ENCODE results near the gene CCDC8.

CCDC8 gene

DNA sequence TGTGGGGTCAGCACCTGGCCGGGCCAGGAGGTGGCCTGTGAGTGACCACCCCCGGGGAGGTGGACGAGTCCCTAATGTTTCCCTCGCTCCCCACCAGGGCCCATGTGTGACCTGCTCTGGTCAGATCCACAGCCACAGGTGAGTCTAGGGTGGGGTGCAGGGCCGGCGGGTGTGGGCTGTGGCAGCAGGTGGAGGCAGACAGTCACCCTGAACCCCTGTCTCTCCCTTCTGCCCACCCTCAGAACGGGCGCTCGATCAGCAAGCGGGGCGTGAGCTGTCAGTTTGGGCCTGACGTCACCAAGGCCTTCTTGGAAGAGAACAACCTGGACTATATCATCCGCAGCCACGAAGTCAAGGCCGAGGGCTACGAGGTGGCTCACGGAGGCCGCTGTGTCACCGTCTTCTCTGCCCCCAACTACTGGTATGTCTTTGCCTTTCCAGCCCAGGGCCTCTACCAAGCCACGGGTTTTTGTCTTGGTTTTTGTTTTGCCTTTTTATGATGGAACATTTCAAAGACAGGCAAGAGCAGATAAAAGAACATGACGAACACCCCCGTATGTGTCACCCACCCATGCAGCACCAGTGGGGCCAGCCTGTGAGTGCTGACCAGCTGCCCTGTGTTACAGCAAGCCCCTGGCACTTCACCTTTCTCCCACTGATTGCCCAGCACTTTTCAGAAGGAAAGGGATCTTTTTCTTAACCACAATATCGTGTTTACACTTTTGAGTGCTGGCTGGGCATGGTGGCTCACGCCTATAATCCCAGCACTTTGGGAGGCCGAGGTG, 24.9 kb downstream of the CCDC8 start:
- Histone ChIP-seq H3K27ac (ENCODE audit: low read depth, low read length) (no peak overlapping the region), H3K9me3 (ENCODE audit: control insufficient read depth, insufficient read depth, low read depth, low read length) (0 out of 2 replicates have a peak, but pooled peaks cover 3% of the 10 kb centered on the region), H3K27me3 (ENCODE audit: control insufficient read depth, insufficient read depth, low read length) (no peaks in the 10 kb centered on the region), H3K36me3 (ENCODE audit: control insufficient read depth, insufficient read depth, low read length) (peaks cover 86% of the 10 kb centered on the region), H3K4me3 (ENCODE audit: low read depth, low read length) (no peak overlapping the region), H3K9ac (ENCODE audit: low read length) (no peak overlapping the region), H3K4me1 (ENCODE audit: control insufficient read depth, insufficient read depth, low read length) (peaks cover 9% of the 10 kb centered on the region)

DNA sequence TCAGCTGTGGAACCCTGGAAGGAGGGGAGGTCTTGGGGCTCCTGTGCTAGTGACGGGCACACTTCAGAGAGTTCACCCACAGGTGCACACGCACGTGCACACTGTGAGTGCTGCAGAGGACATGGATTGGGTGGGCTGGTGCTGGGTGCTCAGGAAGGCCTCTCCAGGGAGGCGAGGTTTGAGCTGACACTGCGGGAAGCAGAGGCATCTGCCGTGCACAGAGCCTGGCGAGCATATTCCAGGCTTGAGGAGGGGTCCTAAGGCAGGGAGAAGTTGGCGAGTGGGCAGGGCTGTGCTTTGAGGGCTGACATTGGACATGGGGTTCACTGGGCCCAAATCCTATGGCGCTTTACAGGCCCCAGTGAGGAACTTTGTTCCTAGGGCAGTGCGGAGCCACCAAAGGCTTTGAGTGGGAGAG, 25.6 kb downstream of the CCDC8 start:
- H3K4me3 ChIP-seq (ENCODE audit: low read depth, low read length), result no peak overlapping the region
- 0 out of 2 replicates have a peak, but pooled peaks cover 3% of the 10 kb centered on the region for H3K9me3 ChIP-seq (ENCODE audit: control insufficient read depth, insufficient read depth, low read depth, low read length)
- no peak overlapping the region for H3K9ac ChIP-seq (ENCODE audit: low read length)
- no peaks in the 10 kb centered on the region for H3K27me3 ChIP-seq (ENCODE audit: control insufficient read depth, insufficient read depth, low read length)
- H3K4me1 ChIP-seq (ENCODE audit: control insufficient read depth, insufficient read depth, low read length), result peaks cover 9% of the 10 kb centered on the region
- peaks cover 89% of the 10 kb centered on the region for H3K36me3 ChIP-seq (ENCODE audit: control insufficient read depth, insufficient read depth, low read length)
- no peak overlapping the region for H3K27ac ChIP-seq (ENCODE audit: low read depth, low read length)

DNA sequence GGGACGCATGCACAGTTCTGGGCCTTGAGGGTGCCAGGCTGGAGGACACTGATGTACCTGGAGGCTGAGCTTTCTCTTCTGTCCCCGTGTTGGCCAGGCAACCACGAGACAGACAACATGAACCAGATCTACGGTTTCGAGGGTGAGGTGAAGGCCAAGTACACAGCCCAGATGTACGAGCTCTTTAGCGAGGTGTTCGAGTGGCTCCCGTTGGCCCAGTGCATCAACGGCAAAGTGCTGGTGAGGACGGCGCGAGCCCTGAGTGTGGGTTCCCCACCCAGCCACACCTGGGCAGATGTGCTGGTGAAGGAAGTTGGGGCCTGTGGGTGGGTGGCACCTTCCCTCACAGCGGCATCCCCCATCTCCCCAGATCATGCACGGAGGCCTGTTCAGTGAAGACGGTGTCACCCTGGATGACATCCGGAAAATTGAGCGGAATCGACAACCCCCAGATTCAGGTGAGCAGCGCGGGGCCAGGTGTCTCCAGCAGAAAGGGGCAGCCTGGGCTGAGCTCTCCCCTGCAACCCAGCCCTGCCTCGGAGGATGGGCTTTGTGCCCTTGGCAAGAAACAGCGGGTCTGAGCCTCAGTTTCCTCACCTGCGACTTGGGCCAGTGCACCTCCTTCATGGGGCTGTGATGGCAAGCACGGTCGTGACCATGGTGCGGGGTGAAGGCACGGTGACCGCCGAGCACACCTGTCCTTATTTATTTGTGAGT, 26.2 kb downstream of the CCDC8 start:
- H3K36me3 ChIP-seq (ENCODE audit: control insufficient read depth, insufficient read depth, low read length), result peaks cover 89% of the 10 kb centered on the region
- peaks cover 5% of the 10 kb centered on the region for H3K4me1 ChIP-seq (ENCODE audit: control insufficient read depth, insufficient read depth, low read length)
- H3K9ac ChIP-seq (ENCODE audit: low read length), result no peak overlapping the region
- 0 out of 2 replicates have a peak, but pooled peaks cover 3% of the 10 kb centered on the region for H3K9me3 ChIP-seq (ENCODE audit: control insufficient read depth, insufficient read depth, low read depth, low read length)
- H3K27ac ChIP-seq (ENCODE audit: low read depth, low read length), result no peak overlapping the region
- H3K27me3 ChIP-seq (ENCODE audit: control insufficient read depth, insufficient read depth, low read length), result no peaks in the 10 kb centered on the region
- no peak overlapping the region for H3K4me3 ChIP-seq (ENCODE audit: low read depth, low read length)

DNA sequence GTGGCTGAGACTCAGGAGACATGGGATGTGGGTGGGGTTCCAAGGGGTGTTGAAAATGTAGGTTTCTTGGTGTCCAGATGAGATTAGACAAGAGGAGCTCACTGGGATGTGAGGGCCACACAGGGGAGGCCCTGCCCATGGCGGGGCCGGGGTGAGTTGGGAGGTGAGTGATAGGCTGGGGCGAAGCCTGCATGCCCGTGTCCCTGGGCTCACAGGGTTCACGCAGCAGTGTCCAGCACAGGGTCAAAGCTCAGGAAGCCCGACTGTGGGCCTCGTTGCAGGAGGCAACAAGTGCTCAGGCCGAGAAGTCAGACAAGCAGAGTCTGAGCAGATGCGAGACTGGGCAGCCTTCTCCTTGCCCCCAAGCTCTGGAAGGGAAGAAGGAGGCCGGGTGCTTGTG, 27.2 kb downstream of the CCDC8 start:
- Histone ChIP-seq H3K4me1 (ENCODE audit: control insufficient read depth, insufficient read depth, low read length) (no peaks in the 10 kb centered on the region), H3K36me3 (ENCODE audit: control insufficient read depth, insufficient read depth, low read length) (peaks cover 94% of the 10 kb centered on the region), H3K9ac (ENCODE audit: low read length) (no peak overlapping the region), H3K4me3 (ENCODE audit: low read depth, low read length) (no peak overlapping the region), H3K27me3 (ENCODE audit: control insufficient read depth, insufficient read depth, low read length) (no peaks in the 10 kb centered on the region), H3K9me3 (ENCODE audit: control insufficient read depth, insufficient read depth, low read depth, low read length) (0 out of 2 replicates have a peak, but pooled peaks cover 3% of the 10 kb centered on the region), H3K27ac (ENCODE audit: low read depth, low read length) (no peak overlapping the region)

DNA sequence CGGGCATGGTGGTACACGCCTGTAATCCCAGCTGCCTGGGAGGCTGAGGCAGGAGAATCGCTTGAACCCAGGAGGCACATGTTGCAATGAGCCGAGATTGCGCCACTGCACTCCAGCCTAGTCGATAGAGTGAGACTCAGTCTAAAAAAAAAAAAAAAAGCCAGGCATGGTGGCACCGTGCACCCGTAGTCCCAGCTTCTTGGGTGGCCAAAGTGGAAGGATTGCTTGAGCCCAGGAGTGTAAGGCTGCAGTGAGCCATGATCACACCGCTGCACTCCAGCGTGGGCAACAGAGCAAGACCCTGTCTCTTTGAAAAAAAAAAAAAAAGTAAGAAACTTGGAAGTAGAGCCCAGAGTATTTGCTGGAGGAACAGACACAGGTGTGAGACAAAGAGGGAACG, 27.7 kb downstream of the CCDC8 start:
- no peak overlapping the region for H3K9ac ChIP-seq (ENCODE audit: low read length)
- no peaks in the 10 kb centered on the region for H3K27me3 ChIP-seq (ENCODE audit: control insufficient read depth, insufficient read depth, low read length)
- H3K36me3 ChIP-seq (ENCODE audit: control insufficient read depth, insufficient read depth, low read length), result peaks cover 94% of the 10 kb centered on the region

DNA sequence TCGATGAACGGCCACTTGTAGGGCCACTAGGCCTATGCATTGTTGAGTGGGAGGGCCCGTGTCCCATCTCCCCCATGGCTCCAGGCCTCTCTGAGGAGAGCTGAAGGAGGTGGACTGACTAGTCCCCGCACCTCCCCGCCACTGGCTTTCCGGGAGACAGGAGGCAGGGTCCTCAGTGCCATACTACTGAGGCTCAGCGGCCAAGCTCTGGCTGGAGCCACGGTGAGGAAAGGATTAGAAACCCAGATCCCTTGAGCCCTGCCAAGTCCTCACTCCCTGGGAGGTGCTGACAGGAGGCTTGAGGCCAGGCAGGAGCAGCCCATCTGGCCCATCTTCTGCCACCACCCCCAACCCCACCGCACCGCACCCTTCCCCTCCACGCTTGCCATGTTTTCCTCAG, 29.0 kb downstream of the CCDC8 start:
- H3K36me3 ChIP-seq (ENCODE audit: control insufficient read depth, insufficient read depth, low read length), result peaks cover 97% of the 10 kb centered on the region
- H3K27ac ChIP-seq (ENCODE audit: low read depth, low read length), result no peak overlapping the region
- H3K9ac ChIP-seq (ENCODE audit: low read length), result no peak overlapping the region
- H3K9me3 ChIP-seq (ENCODE audit: control insufficient read depth, insufficient read depth, low read depth, low read length), result 0 out of 2 replicates have a peak, but pooled peaks cover under 1% of the 10 kb centered on the region
- H3K27me3 ChIP-seq (ENCODE audit: control insufficient read depth, insufficient read depth, low read length), result no peaks in the 10 kb centered on the region
- H3K4me1 ChIP-seq (ENCODE audit: control insufficient read depth, insufficient read depth, low read length), result no peaks in the 10 kb centered on the region
- H3K4me3 ChIP-seq (ENCODE audit: low read depth, low read length), result no peak overlapping the region

More for the DNA sequence above, 27.7 kb downstream of the CCDC8 start:
- no peak overlapping the region for H3K4me3 ChIP-seq (ENCODE audit: low read depth, low read length)
- no peaks in the 10 kb centered on the region for H3K4me1 ChIP-seq (ENCODE audit: control insufficient read depth, insufficient read depth, low read length)
- no peak overlapping the region for H3K27ac ChIP-seq (ENCODE audit: low read depth, low read length)
- H3K9me3 ChIP-seq (ENCODE audit: control insufficient read depth, insufficient read depth, low read depth, low read length), result 0 out of 2 replicates have a peak, but pooled peaks cover 3% of the 10 kb centered on the region

DNA sequence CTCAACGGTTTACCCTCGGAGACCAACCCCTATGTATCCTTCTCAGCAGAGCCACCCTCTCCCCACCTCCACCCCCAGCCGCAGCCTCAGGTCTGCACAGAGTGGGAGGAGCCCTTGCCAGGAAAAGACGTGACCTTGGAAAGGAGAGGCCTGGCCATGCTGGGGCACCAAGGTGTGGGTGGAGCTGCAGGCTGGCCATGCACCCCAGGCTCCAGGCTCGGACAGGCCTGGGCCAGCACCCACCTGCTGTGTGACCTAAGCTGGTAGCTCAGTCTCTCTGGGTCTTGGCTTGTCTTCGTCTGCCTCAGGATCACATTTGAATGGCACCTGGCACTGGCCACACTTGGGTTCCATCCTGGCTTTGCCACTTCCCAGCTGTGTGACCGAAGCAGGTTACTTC, 29.5 kb downstream of the CCDC8 start:
- Histone ChIP-seq H3K27me3 (ENCODE audit: control insufficient read depth, insufficient read depth, low read length) (no peaks in the 10 kb centered on the region), H3K9ac (ENCODE audit: low read length) (no peak overlapping the region), H3K4me1 (ENCODE audit: control insufficient read depth, insufficient read depth, low read length) (no peaks in the 10 kb centered on the region), H3K36me3 (ENCODE audit: control insufficient read depth, insufficient read depth, low read length) (peaks cover 97% of the 10 kb centered on the region), H3K4me3 (ENCODE audit: low read depth, low read length) (no peak overlapping the region), H3K27ac (ENCODE audit: low read depth, low read length) (no peak overlapping the region), H3K9me3 (ENCODE audit: control insufficient read depth, insufficient read depth, low read depth, low read length) (no peaks in the 10 kb centered on the region)

DNA sequence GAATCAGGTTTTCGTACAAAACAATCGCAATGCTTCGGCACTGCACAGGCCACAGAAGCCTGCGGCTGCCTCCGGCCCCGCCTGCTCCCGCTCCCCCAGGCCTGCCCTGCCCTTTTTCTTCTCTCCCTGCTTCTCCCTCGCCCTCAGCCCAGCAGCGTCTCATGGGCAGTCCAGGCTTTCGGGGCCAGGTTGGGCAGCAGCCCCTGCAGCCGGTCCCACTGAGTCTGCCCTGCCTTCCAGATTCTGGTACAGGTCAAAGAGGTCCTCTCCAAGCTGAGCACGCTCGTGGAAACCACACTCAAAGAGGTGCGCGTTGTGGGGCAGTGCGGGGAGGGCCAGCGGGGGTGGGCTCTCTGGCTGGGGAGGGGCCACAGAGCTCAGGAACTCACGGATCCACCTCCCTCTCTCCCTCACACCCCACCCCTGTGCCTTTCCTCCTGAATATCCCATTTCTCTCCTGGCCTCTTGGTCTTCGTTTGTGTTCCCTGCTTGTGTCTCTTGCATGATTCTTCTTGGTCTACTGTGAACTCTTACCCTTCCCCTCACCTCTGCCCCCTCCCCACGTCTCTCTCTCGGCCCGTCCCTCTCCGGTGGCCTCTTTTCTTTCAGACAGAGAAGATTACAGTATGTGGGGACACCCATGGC, 30.1 kb downstream of the CCDC8 start:
- no peak overlapping the region for H3K4me3 ChIP-seq (ENCODE audit: low read depth, low read length)
- H3K9me3 ChIP-seq (ENCODE audit: control insufficient read depth, insufficient read depth, low read depth, low read length), result no peaks in the 10 kb centered on the region
- peaks cover 95% of the 10 kb centered on the region for H3K36me3 ChIP-seq (ENCODE audit: control insufficient read depth, insufficient read depth, low read length)
- no peaks in the 10 kb centered on the region for H3K4me1 ChIP-seq (ENCODE audit: control insufficient read depth, insufficient read depth, low read length)
- H3K27ac ChIP-seq (ENCODE audit: low read depth, low read length), result no peak overlapping the region
- no peaks in the 10 kb centered on the region for H3K27me3 ChIP-seq (ENCODE audit: control insufficient read depth, insufficient read depth, low read length)
- H3K9ac ChIP-seq (ENCODE audit: low read length), result no peak overlapping the region

DNA sequence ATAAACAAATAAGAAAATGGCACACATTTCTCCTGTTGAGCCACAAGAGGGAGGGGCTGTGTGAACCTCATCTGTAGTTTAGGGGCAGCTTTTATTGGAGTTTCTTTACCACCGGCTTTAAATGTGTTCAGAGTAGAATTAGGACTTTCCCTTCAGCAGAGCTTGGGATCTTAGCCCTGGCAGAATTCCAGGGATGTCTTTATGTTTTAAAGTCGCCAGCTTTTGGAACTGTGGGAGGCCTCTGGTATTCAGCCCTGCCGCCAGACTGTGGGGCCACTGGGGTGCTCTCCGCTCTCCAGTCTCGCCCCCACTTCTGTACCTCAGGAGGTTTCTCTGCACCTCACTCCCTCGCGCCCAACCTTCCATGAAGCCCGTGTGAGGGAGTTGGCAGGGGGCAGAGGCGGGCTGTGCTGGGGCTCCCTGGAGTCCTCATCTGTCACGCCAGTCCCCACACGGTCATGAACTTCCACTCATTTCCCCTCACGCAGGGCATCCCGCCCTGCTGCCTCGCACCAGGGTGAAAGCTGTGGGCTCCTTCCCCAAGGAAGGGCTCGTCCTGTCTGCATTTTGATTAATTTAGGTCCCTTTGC, 31.5 kb downstream of the CCDC8 start:
- Histone ChIP-seq H3K4me1 (ENCODE audit: control insufficient read depth, insufficient read depth, low read length) (no peaks in the 10 kb centered on the region), H3K27ac (ENCODE audit: low read depth, low read length) (no peak overlapping the region), H3K9me3 (ENCODE audit: control insufficient read depth, insufficient read depth, low read depth, low read length) (no peaks in the 10 kb centered on the region), H3K9ac (ENCODE audit: low read length) (no peak overlapping the region), H3K27me3 (ENCODE audit: control insufficient read depth, insufficient read depth, low read length) (no peaks in the 10 kb centered on the region), H3K36me3 (ENCODE audit: control insufficient read depth, insufficient read depth, low read length) (peaks cover 95% of the 10 kb centered on the region), H3K4me3 (ENCODE audit: low read depth, low read length) (no peak overlapping the region)

DNA sequence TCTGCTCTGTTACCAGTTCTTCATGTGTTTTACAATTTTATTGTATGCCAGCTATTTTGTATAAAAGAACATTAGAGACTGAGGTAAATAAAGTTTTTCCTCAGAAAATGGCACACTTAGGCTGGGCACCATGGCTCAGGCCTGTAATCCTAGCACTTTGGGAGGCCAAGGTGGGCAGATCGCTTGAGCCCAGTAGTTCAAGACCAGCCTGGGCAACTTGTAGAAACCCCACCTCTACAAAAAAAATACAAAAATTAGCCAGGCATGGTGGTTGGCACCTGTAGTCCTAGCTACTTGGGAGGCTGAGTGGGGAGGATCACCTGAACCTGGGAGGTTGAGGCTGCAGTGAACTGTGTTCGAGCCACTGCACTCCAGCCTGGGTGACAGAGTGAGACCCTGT, 32.0 kb downstream of the CCDC8 start:
- no peaks in the 10 kb centered on the region for H3K4me1 ChIP-seq (ENCODE audit: control insufficient read depth, insufficient read depth, low read length)
- no peak overlapping the region for H3K27ac ChIP-seq (ENCODE audit: low read depth, low read length)
- H3K9ac ChIP-seq (ENCODE audit: low read length), result no peak overlapping the region
- H3K9me3 ChIP-seq (ENCODE audit: control insufficient read depth, insufficient read depth, low read depth, low read length), result no peaks in the 10 kb centered on the region
- no peak overlapping the region for H3K4me3 ChIP-seq (ENCODE audit: low read depth, low read length)
- H3K27me3 ChIP-seq (ENCODE audit: control insufficient read depth, insufficient read depth, low read length), result no peaks in the 10 kb centered on the region
- peaks cover 96% of the 10 kb centered on the region for H3K36me3 ChIP-seq (ENCODE audit: control insufficient read depth, insufficient read depth, low read length)

Measured in HUES6 (cell line).